ENCODE measurements around the gene ARRB1.
"Not testable (repeated sequence)": the region's sequence is repeated elsewhere in the genome, so short reads cannot be mapped to it uniquely, and the experiment has no call there.

ARRB1 gene

GRCh38 chr11:75305452-75305851 is 46.0 kb downstream of the ARRB1 start:
- H3K36me3 ChIP-seq (ENCODE audit: insufficient read depth, low read length) = no peaks in the 10 kb centered on the region
- H3K27ac ChIP-seq (ENCODE audit: low read depth, low read length) = no peak overlapping the region
- no peaks in the 10 kb centered on the region for H3K27me3 ChIP-seq (ENCODE audit: insufficient read depth, low read length)
- H3K9ac ChIP-seq (ENCODE audit: low read depth, low read length) = no peak overlapping the region
- H3K9me3 ChIP-seq (ENCODE audit: insufficient read depth, low read depth, low read length) = no peaks in the 10 kb centered on the region
- H3K4me1 ChIP-seq (ENCODE audit: insufficient read depth, low read length) = peaks cover 15% of the 10 kb centered on the region
- WGBS = 92% methylated on average over 3 of the region's 3 CpGs
- no peak overlapping the region for H3K4me3 ChIP-seq (ENCODE audit: low read length)

GRCh38 chr11:75304941-75305340 is 46.5 kb downstream of the ARRB1 start:
- H3K27ac ChIP-seq (ENCODE audit: low read depth, low read length); H3K9ac ChIP-seq (ENCODE audit: low read depth, low read length); H3K4me3 ChIP-seq (ENCODE audit: low read length); H3K27me3 ChIP-seq (ENCODE audit: insufficient read depth, low read length); H3K9me3 ChIP-seq (ENCODE audit: insufficient read depth, low read depth, low read length); H3K36me3 ChIP-seq (ENCODE audit: insufficient read depth, low read length): not testable (repeated sequence)
- H3K4me1 ChIP-seq (ENCODE audit: insufficient read depth, low read length) = peaks cover 15% of the 10 kb centered on the region
- 83% methylated on average over 4 of the region's 4 CpGs for WGBS

DNA sequence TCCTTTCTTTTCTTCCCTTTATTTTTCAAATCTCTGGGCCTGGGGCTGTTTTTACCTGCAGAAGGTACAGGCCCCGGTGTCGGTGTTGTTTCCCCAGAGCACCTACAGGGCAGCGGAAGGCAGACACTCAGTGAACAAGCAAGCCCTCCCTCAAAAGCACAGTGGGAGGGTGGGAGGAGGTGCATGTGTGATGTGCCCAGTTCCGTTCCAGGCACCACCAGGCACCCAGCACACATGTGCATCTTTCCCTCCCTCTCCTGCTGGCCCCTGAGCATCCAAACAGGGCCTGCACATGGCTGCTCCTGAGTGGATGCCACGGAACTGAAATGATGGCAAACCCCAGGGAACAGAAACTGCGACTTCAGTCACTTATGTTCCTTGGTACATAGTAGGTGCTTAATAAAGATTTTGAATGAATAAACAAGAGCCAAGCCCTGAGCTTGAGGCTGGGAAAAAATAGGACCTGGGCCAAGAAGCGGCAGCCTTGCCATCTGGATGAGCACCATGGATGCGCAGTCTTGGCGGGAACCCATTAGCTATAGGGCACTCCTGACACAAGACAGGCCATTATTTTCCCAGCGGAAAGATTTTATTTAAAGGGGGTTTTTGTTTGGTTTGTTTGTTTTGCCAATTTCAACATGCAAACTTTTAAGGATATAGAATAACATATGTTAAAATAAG is 47.8 kb downstream of the ARRB1 start:
- Histone ChIP-seq H3K4me1 (ENCODE audit: insufficient read depth, low read length) (peaks cover 15% of the 10 kb centered on the region), H3K9ac (ENCODE audit: low read depth, low read length) (no peak overlapping the region), H3K9me3 (ENCODE audit: insufficient read depth, low read depth, low read length) (no peaks in the 10 kb centered on the region), H3K36me3 (ENCODE audit: insufficient read depth, low read length) (no peaks in the 10 kb centered on the region), H3K27me3 (ENCODE audit: insufficient read depth, low read length) (no peaks in the 10 kb centered on the region), H3K4me3 (ENCODE audit: low read length) (no peak overlapping the region), H3K27ac (ENCODE audit: low read depth, low read length) (no peak overlapping the region)
- WGBS = 81% methylated on average over 10 of the region's 10 CpGs

DNA sequence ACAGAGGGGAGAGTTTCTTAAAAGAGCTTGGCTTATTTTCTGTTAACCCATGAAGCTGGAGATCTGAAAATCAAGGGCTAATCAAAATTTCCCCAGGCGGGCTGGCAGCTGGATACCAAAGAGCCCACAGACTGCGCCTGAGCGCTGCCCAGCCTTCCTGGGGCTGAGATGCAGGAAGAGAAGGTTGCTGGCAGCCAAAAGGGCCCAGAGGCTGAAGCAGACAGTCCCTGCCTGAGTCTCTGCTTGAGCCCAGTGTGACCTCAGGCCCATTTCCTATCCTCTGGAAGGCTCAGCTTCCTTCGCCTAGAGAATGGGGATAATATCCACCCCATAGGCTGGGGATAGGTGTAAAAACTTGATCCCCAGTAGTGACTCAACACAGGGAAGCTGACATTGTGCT is 49.1 kb downstream of the ARRB1 start:
- H3K27me3 ChIP-seq (ENCODE audit: insufficient read depth, low read length) = no peaks in the 10 kb centered on the region
- no peaks in the 10 kb centered on the region for H3K9me3 ChIP-seq (ENCODE audit: insufficient read depth, low read depth, low read length)
- no peaks in the 10 kb centered on the region for H3K36me3 ChIP-seq (ENCODE audit: insufficient read depth, low read length)
- WGBS = 87% methylated on average over 4 of the region's 4 CpGs
- no peak overlapping the region for H3K9ac ChIP-seq (ENCODE audit: low read depth, low read length)
- peaks cover 15% of the 10 kb centered on the region for H3K4me1 ChIP-seq (ENCODE audit: insufficient read depth, low read length)
- no peak overlapping the region for H3K4me3 ChIP-seq (ENCODE audit: low read length)
- H3K27ac ChIP-seq (ENCODE audit: low read depth, low read length) = no peak overlapping the region

DNA sequence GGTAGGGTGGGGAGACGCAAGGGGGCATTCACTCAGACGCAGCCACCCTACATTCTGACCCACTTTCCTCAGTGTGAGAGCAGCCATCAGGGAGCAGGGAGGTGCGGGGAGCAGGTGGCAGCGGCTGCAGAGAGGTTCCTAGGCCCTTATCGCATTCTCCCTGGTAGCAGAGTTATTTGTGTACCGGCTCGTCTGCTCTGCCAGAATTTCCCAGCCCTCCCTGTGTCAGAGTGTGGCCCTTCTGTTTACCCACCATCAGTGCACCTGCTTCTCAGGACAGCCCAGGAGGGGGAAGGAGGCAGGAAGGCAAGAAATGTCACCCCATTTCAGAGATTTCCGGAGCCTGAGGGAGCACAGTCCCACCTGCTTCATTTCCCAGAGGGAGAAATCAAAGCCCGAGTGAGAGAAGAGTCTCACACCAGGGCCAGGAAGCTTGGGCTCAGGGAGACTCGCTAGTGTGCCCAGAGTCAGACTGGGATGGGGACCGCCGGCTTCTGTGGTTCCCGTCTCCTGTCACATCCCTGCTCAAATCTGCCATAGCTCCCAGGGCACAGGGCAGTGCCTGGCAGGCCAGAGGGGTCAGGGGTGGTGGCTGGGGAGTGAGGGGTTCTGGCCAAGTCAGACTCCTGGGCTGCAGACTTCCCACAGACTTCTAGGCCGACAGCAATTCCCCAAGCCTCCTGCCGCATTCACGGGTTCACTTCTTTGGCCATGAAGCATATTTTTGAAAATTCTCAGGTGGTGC is 49.7 kb downstream of the ARRB1 start:
- Histone ChIP-seq H3K4me1 (ENCODE audit: insufficient read depth, low read length) (peaks cover 15% of the 10 kb centered on the region), H3K4me3 (ENCODE audit: low read length) (no peak overlapping the region), H3K9ac (ENCODE audit: low read depth, low read length) (no peak overlapping the region), H3K36me3 (ENCODE audit: insufficient read depth, low read length) (no peaks in the 10 kb centered on the region), H3K27me3 (ENCODE audit: insufficient read depth, low read length) (no peaks in the 10 kb centered on the region), H3K27ac (ENCODE audit: low read depth, low read length) (no peak overlapping the region), H3K9me3 (ENCODE audit: insufficient read depth, low read depth, low read length) (no peaks in the 10 kb centered on the region)
- WGBS = 95% methylated on average over 16 of the region's 16 CpGs

- H3K9ac ChIP-seq (ENCODE audit: low read depth, low read length) = no peak overlapping the region
- peaks cover 13% of the 10 kb centered on the region for H3K4me1 ChIP-seq (ENCODE audit: insufficient read depth, low read length)
- 92% methylated on average over 5 of the region's 5 CpGs for WGBS
- H3K36me3 ChIP-seq (ENCODE audit: insufficient read depth, low read length) = no peaks in the 10 kb centered on the region
- H3K4me3 ChIP-seq (ENCODE audit: low read length) = no peak overlapping the region
- H3K27ac ChIP-seq (ENCODE audit: low read depth, low read length) = no peak overlapping the region
- no peaks in the 10 kb centered on the region for H3K27me3 ChIP-seq (ENCODE audit: insufficient read depth, low read length)
- H3K9me3 ChIP-seq (ENCODE audit: insufficient read depth, low read depth, low read length) = no peaks in the 10 kb centered on the region
Measured at GRCh38 chr11:75301131-75301530, 50.3 kb downstream of the ARRB1 start.

DNA sequence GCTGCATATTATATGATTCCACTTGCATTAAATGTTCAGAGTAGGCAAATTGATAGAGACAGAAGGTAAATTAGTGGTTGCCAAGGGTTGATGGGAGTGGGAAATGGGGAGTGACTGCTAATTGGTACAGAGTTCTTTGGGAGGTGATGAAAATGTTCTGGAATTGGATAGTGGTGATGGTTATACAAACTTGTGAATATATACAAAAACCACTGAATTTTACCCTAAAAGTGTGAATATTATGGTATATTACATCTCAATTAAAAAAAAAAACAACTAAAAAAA is 52.5 kb downstream of the ARRB1 start:
- Histone ChIP-seq H3K27me3 (ENCODE audit: insufficient read depth, low read length) (no peaks in the 10 kb centered on the region), H3K9me3 (ENCODE audit: insufficient read depth, low read depth, low read length) (no peaks in the 10 kb centered on the region), H3K4me1 (ENCODE audit: insufficient read depth, low read length) (peaks cover 8% of the 10 kb centered on the region), H3K9ac (ENCODE audit: low read depth, low read length) (no peak overlapping the region), H3K27ac (ENCODE audit: low read depth, low read length) (no peak overlapping the region), H3K4me3 (ENCODE audit: low read length) (no peak overlapping the region), H3K36me3 (ENCODE audit: insufficient read depth, low read length) (no peaks in the 10 kb centered on the region)

DNA sequence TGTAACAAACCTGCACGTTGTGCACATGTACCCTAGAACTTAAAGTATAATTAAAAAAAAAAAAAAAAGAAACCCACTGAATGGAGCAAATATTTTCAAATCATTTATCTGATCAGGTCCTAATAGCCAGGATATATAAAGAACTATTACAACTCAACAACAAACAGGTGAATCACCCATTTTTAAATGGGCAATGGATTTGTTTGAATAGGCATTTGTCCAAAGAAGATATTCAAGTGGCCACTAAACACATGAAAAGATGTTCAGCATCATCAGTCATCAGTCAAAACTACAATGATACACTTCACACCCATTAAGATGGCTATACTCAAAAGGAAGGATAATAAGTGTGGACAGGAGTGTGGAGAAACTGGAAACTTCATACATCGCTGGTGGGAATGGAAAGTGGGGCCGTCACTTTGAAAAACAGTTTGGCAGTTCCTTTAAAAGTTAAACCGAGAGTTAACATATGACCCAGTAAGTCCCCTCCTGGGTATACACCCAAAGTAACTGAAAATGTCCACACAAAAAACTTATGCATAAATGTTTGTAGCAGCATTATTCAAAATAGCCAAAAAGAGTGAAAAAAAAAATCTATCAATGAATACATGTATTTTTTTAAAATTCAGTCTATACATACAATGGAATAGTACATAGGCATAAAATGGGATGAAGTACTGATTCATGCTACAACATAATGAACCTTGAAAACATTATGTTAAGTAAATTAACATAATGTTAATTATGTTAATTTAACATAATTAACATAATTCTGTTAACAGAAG is 53.1 kb downstream of the ARRB1 start:
- no peak overlapping the region for H3K9ac ChIP-seq (ENCODE audit: low read depth, low read length)
- peaks cover 3% of the 10 kb centered on the region; the same call in 1 of the 2 replicates for H3K4me1 ChIP-seq (ENCODE audit: insufficient read depth, low read length)
- H3K9me3 ChIP-seq (ENCODE audit: insufficient read depth, low read depth, low read length) = no peaks in the 10 kb centered on the region
- no peaks in the 10 kb centered on the region for H3K36me3 ChIP-seq (ENCODE audit: insufficient read depth, low read length)
- H3K27ac ChIP-seq (ENCODE audit: low read depth, low read length) = no peak overlapping the region
- no peaks in the 10 kb centered on the region for H3K27me3 ChIP-seq (ENCODE audit: insufficient read depth, low read length)
- H3K4me3 ChIP-seq (ENCODE audit: low read length) = no peak overlapping the region
- 81% methylated on average over 3 of the region's 4 CpGs for WGBS

GRCh38 chr11:75293903-75294302 is 57.6 kb downstream of the ARRB1 start:
- Histone ChIP-seq H3K36me3 (ENCODE audit: insufficient read depth, low read length) (no peaks in the 10 kb centered on the region), H3K9me3 (ENCODE audit: insufficient read depth, low read depth, low read length) (no peaks in the 10 kb centered on the region), H3K4me3 (ENCODE audit: low read length) (no peak overlapping the region), H3K27ac (ENCODE audit: low read depth, low read length) (no peak overlapping the region), H3K9ac (ENCODE audit: low read depth, low read length) (no peak overlapping the region), H3K27me3 (ENCODE audit: insufficient read depth, low read length) (no peaks in the 10 kb centered on the region), H3K4me1 (ENCODE audit: insufficient read depth, low read length) (no peaks in the 10 kb centered on the region)
- 96% methylated on average over 2 of the region's 2 CpGs for WGBS

DNA sequence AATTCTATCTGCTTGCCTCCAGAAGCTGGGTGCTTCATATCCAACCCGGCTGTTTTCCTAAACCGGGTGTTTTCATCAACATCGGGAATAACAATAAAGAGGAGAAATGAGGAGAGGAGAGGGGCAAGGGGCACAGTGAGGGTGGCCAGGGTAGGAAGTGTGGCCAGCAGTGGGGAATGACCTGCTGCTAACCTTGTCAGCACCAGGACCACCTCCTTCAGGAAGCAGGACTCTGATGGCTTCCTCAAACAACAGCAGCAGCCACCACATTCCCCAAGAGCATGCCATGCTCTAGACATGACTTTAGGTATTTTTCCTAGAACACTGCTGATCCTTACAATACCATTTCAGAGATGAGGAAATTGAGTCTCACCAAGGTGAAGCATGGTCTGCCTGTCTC is 58.5 kb downstream of the ARRB1 start:
- Histone ChIP-seq H3K9me3 (ENCODE audit: insufficient read depth, low read depth, low read length) (no peaks in the 10 kb centered on the region), H3K9ac (ENCODE audit: low read depth, low read length) (no peak overlapping the region)
- WGBS = 92% methylated on average over 3 of the region's 3 CpGs

DNA sequence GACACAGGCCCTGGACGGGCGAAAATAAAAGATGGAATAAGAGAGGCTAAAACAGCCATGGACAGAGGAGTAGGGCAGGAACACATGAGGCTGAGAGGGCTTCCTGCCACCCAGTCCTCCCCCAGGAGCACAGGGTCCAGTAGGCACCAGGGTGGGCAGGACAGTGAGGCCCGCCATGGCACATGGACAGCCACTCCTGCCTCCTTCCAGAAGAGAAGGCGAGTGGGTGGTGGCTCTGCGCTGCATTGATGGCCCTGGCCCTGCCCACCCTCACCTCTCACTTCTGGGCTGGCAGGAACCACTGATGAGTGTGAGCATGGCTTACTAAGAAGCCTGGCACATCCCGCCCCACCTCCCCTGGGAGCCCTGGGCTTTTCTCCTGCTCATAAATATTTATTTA is 59.7 kb downstream of the ARRB1 start:
- Histone ChIP-seq H3K27me3 (ENCODE audit: insufficient read depth, low read length) (no peaks in the 10 kb centered on the region), H3K4me1 (ENCODE audit: insufficient read depth, low read length) (no peaks in the 10 kb centered on the region), H3K27ac (ENCODE audit: low read depth, low read length) (no peak overlapping the region), H3K36me3 (ENCODE audit: insufficient read depth, low read length) (no peaks in the 10 kb centered on the region), H3K9me3 (ENCODE audit: insufficient read depth, low read depth, low read length) (no peaks in the 10 kb centered on the region), H3K4me3 (ENCODE audit: low read length) (no peak overlapping the region), H3K9ac (ENCODE audit: low read depth, low read length) (no peak overlapping the region)
- WGBS = 94% methylated on average over 6 of the region's 6 CpGs

More for the DNA sequence above, 58.5 kb downstream of the ARRB1 start:
- H3K4me3 ChIP-seq (ENCODE audit: low read length) = no peak overlapping the region
- no peaks in the 10 kb centered on the region for H3K27me3 ChIP-seq (ENCODE audit: insufficient read depth, low read length)
- no peaks in the 10 kb centered on the region for H3K36me3 ChIP-seq (ENCODE audit: insufficient read depth, low read length)
- no peaks in the 10 kb centered on the region for H3K4me1 ChIP-seq (ENCODE audit: insufficient read depth, low read length)
- no peak overlapping the region for H3K27ac ChIP-seq (ENCODE audit: low read depth, low read length)

All from HUES64 (cell line).